HG03064 (cell line): ENCODE data around the gene PPP1R9A.
"Not testable (repeated sequence)": the region's sequence is repeated elsewhere in the genome, so short reads cannot be mapped to it uniquely, and the experiment has no call there.

ENCODE experiments used
- ATAC-seq: cut with Tn5 transposase; IDR thresholded peaks from one replicate; pipeline ENCODE4 v1.9.1; 2021; ENCODE audit warnings: low read depth; ENCODE audit not compliant: unreplicated experiment

PPP1R9A gene

DNA sequence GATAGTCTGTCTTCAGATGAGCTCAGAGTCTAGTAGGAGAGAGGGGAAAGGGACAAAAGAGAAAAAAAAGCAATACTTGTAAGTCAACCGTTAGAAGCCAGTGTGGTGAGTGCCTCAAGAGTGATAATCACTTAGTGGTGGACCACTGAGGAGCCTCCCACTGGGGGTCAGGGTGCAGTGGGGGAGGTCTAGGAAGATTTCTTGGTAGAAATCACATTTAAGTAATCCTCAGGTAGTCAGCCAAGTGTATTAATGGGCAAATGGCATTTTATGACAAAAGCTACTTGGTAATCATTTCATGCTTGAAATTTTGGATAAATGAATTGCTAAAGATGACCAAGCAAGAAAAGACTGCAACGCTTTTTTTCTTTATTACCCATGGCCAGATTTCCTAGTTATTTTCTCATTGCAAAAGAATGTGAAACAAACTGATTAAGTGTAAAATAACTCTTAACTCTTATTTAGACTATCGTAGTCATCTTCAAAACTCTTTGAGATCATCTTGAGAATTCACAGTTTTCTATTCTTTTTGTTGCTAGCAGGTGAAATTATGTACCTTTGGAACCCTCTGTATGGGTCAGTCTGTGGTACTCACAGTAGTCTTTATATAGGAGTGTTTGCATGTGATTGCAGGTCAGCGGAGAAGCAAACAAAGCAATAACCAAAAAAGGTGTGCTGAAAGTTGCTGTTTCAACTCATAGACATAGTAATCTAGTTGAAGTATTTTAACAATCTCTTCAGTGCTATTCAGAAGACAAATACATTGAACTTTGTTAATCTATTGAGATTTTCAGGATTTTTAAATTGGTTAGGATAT is 63.9 kb downstream of the PPP1R9A start:
- no peak for ATAC-seq

DNA sequence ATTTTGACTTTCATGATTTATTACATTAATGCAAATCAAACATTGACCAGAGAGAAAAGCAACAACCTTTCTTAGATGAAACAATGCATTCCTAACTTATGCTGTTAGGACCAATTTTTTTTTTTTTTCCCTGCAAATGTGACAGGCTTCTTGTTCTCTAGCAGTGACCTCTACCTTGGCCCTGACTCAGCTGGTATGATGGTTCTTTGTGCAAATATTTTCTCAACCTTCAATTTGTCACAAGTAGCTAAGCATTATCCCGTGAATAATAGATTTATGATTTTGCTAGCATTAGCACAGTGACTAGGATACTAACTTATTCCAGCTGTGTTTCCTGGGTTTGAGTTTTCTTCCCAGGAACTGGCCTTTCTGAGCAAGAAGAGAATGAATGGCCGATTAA is 64.9 kb downstream of the PPP1R9A start:
- no peak for ATAC-seq

DNA sequence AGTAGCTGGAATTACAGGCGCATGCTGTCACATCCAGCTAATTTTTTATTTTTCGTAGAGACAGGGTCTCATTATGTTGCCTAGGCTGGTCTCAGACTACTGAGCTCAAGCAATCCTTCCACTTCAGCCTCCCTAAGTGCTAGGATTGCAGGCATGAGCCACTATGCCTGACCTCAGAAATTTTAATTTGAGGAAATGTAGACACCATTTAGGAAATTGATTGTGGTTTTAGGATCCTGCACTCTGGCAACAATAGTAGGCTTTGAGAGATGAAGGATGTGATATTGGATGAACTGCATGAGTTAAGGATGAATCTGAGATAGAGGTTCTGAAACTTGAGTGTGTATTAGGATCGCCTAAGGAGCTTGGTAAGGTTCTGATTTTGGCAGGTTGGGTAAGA is 66.5 kb downstream of the PPP1R9A start:
- ATAC-seq: no peak

DNA sequence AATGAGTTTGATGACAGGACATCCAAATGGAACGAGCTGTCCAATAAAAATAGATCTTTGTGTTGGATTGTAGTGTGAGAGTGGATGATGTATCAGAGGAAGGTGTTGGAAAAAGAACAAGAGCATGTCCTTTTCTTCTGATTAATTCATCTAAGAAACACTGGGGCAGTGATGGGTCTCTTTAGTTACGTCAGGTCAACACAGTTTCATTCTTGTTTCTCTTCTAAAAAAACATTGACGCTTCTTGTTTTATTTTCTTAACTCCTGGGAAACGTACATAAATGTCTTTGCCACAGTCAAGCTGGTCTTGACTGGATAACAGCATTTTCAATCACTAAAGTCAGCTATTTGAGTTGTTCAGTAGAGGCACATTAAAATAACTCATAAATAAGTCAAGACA is 67.0 kb downstream of the PPP1R9A start:
- ATAC-seq: no peak

GRCh38 chr7:94975336-94975735 is 67.9 kb downstream of the PPP1R9A start:
- ATAC-seq: no peak

GRCh38 chr7:94980418-94981142 is 73.2 kb downstream of the PPP1R9A start:
- no peak for ATAC-seq

DNA sequence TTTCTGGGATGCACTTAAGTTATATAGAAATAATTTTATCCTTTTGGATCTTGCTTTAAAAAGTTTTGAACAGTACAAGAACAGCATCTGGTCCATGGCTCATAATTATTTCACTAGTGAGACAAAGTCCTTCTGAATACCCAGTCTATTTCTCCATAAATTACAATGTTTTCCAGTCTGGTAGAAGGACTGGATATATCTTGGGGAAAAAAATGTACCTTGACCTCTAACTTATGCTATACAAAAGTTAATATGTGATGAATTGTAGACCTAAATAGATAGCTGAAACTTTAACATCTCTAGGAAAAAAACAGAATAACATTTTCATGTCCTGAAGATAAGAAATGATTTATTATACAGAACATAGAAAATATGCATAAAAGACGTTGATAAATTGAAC is 88.5 kb downstream of the PPP1R9A start:
- no peak for ATAC-seq

DNA sequence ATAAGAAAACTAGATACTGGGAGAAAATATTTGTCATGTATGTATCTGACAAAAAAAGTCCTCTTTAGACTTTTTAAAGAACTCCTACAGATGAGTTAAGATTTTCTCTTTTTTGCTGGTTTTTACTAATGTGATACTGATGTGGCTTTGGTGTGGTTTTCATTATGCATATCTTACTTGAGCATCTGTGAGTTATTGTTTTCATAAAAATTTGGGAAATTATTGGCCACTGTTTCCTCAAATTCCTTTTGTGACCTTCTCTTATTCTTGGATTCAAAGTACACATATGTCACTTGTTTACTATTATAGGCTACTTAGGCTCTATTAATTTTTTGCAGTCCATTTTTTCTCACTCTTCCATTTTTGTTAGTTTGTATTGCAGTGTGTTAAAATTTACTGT is 89.0 kb downstream of the PPP1R9A start:
- no peak for ATAC-seq

GRCh38 chr7:94997547-94997946 is 90.2 kb downstream of the PPP1R9A start:
- ATAC-seq: no peak

DNA sequence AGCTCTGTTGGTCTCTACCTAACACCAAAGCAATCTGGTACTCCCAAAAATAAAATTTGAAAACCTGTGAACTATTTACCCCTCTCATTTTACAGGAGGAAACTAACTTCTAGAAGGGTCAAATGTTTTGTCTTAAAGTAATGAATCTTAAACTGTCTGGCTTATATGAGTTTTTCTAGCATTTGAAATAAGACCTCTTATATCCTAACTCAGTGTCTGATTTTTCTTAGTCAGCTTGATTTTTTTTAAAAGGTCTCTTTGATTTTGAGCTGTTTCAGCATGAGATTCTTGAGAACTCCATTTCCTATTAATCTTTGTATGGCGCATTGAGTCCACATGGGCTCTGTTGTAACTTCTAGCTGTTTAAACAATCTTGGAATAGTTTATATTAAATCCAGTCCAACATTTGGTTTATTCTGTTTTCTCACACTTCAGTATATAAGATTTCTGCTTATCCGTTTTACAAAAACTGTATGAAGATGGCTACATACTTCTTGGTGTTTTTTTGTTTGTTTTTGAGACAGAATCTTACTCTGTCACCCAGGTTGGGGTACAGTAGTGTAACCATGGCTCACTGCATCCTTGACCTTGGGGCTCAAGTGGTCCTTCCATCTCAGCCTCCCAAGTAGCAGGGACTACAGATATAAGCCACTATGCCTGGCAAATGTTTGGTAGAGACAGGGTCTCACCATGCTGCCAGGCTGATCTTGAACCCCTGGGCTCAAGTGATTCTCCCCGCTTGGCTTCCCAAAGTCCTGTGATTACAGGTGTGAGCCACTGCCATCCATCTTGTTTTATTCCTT is 91.1 kb downstream of the PPP1R9A start:
- no peak for ATAC-seq

GRCh38 chr7:94999069-94999351 is 91.6 kb downstream of the PPP1R9A start:
- no peak for ATAC-seq

GRCh38 chr7:94999601-95000000 is 92.2 kb downstream of the PPP1R9A start:
- ATAC-seq: not testable (repeated sequence)

DNA sequence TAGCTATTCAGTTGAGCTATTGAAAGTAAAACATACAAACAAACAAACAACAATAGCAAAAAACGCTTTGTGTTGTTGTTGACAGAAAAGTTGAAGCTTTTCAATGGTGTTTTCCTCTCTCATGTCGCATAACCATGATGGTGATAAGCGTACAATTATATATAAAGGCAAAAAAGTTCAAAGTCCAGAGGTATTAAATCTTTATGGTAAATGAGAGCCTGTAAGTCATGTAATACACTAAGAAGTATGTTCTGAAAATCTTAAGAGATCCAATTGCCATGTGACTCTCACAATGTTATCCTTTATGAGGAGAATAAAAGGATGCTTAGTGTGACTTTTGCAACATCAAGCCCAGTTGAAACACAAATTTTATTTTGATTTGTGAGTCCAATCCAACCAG is 93.9 kb downstream of the PPP1R9A start:
- ATAC-seq: no peak

DNA sequence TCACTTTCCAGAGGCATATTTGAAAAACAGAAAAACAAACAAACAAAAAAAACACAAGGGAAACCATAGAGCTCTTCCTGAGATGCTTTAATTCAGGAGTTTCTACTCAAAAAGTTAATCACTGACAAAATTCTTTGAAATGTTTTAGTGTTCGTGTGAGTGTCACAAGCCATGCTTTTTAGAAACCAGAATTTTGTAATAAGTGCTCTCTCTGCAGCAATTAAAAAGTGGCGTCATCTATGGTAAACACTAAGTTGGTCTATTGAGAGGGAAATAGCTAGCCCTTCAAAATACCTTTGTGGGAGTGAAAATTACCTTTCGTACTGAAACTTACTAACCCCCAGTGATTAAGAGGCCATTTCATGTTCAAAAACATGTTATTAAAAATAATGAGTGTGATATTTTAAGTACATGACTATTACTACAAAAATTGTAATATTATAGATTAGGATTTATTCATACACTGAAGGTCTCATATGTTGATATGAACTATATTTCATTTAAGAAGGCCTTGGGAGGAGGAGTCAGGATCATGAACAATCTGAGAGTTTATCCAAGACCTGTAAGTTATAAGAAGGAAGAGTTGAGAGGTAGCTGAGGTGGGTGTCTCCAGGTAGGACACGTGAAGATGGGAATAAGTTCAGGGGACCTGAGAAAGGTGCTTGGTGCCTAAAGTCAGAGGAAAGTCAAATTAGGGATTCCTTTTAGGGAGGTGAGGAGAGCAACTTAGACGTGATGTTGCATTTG is 94.6 kb downstream of the PPP1R9A start:
- ATAC-seq: no peak

- no peak for ATAC-seq
Observed at GRCh38 chr7:95002775-95003174, 95.4 kb downstream of the PPP1R9A start.

DNA sequence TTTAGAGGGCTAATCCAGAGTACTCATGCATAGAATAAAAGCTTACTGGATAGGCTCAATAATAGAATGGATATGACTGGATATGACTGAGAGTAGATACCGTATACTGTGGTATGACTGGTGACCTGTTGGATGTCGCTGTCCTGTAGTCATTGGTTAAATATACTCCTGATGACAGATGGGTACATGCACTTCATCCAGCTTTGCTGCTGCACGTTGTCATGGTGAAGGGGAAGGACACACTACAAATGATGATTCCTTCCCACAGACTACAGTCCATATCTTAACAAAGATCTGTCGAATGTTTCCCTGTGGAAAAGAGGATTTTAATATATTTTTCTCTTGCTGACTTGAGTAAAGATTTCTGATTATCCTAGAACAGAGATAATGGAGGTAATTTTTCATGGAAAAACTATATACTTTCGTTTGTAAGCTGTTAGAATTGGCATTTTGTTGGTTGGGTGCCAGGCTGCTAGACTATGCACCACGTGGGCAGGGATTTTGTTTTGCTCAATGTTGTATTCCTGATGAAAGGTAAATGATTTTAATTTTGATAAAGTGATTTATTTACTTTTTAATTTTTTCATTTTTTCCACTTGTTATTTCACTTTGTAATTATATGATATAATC is 97.3 kb downstream of the PPP1R9A start:
- ATAC-seq: no peak

DNA sequence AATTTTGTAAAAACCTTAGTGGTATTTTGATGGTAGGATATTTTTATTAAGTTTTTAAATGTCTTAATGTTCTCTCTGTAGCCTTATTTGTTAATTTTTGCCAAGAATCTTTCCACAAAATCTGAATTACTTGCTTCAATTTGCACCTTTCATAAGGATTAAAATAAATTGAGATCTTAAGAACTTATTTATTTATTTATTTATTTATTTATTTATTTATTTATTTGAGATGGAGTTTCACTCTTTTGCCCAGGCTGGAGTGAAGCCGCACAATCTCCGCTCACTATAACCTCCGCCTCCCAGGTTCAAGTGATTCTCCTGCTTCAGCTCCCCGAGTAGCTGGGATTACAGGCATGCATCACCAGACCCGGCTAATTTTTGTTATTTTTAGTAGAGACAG is 98.6 kb downstream of the PPP1R9A start:
- ATAC-seq: no peak

GRCh38 chr7:95008773-95009172 is 101.4 kb downstream of the PPP1R9A start:
- ATAC-seq: not testable (repeated sequence)

DNA sequence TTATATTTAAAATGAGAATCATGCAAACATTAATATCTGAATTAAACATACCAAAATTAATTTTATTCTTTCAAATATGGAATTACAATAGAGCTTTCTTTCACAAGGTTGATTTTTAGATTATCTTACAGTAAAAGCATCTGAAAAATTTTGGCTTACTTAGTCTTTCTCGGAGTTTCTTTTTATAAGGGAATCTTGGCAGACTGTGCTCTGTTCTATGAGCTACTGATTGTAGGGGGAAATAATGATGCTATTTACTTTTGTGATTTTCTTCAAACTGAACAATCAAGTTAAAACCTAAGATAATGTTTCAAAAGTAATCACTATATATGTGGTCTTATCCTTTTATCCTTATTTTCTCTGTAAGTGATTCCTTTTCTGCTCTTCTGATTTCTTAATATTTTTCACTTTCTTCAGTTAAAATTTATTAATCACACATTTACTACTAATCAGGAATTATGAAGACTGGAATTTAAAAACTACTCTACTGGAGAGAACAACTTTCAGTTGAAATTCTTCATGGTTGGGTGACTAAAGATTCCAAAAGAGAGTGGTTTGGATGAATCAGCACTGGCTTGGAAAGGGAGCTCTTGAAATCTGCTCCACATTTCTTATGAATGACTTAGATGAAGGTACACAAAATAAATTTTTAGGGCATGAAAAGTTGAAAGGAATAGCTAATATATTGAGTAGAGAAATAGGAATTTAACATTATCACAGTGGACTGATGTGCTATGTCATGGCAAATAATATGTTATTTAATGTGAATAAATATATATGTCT is 103.9 kb downstream of the PPP1R9A start:
- ATAC-seq: no peak

GRCh38 chr7:95011995-95012394 is 104.6 kb downstream of the PPP1R9A start:
- ATAC-seq: no peak
